Stimulated activated CD8-positive, alpha-beta memory T cell treated with anti-CD3 and anti-CD28 coated beads, Interleukin-12 subunit alpha, Interleukin-12 subunit beta, amount 100 ng/mL, for 24 hours (primary cell): ENCODE results near the gene LMBR1.
"Not testable (repeated sequence)": the region's sequence is repeated elsewhere in the genome, so short reads cannot be mapped to it uniquely, and the experiment has no call there.

Source experiments
- DNase-seq: peaks from one replicate; pipeline ENCODE4 v3.0.0-alpha.2; 2020; ENCODE audit errors: extremely low read depth

LMBR1 gene

GRCh38 chr7:156845379-156846101 is 47.4 kb downstream of the LMBR1 start:
- no peak for DNase-seq

DNA sequence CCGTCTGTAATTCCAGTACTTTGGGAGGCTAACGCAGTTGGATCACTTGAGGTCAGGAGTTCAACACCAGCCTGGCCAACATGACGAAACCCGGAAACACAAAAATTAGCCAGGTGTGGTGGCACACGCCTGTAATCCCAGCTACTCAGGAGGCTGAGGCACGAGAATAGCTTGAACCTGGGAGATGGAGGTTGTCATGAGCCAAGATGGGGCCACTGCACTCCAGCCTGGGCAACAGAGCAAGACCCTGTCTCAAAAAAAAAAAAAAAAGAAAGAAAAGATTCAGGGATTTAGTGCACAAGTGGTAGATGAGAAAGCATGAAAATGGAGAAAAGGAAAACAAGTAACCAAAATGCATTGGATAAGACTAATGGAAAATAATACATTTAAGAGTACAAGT is 49.4 kb downstream of the LMBR1 start:
- not testable (repeated sequence) for DNase-seq

DNA sequence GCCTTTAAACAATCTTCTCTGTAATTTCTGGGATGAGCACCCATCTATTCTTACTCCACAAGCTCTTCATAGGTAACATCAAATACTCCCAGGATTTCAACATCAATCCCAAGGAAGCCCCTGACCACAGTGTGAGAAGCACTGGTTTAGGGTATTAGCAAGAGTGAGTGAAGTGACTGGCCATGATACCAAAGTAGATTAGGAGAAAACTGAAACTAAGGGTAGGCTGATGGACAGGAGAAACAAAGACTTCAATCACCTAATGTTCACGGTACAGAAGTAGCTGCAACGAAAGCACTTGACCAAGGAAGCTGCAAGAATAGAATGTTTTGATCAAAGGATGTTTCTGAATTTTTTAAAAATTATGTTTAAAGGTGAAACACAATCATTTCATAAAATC is 49.8 kb downstream of the LMBR1 start:
- no peak for DNase-seq

DNA sequence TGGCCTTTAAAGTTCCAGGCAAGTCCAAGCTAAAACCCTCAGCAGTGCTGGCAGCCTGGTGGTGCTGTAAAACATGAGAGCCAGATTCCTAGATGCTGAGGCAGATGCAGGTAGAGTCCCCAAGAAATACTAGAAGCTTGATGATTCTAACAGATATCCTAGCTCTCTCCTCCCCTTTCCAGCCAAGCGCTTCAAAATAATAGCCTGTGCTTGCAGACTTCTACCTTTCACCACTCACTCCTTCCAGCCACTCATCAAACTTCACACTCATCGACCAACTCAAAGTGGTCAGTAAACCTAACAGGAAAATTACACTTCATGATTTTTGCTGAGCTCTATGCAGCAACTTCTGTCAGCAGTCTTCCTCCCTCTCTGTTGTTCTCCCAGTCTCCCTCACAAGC is 50.2 kb downstream of the LMBR1 start:
- no peak for DNase-seq

GRCh38 chr7:156842317-156842716 is 50.7 kb downstream of the LMBR1 start:
- no peak for DNase-seq

DNA sequence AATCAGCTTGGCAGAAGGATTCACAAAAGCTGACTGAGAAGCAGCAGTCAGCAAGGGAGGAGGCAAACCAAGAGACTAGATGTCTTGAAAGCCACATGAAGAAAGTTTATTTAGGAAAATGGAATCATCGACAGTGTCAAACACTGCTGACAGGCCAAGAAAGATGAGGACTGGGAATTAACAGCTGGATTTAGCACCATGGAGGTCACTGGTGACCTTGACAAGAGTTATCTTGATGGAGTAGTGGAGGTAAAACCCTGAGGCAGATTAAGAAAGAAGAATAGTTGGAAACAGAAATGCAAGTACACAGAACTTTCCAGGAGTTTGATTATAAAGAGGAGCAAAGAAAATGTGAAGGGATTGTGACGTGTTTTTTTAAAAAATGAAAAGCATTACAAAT is 51.5 kb downstream of the LMBR1 start:
- no peak for DNase-seq

DNA sequence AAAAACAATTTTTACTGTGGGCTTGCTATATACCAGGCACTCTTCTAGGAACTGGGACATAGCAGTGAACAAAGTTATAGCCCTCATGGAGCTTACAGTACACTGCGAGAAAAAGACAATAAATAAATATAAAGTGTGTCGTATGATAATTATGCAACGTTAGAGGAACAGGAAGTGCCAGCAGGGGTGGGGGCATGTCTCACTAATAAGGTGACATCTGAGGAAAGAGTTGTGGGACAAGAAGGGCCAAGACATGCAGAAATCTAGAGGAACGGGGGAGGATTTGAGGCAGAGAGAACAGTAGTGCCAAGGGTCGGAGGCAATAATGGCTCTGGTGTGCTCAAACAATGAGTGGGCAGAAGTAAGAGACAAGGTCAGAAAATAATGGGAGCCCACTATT is 52.8 kb downstream of the LMBR1 start:
- DNase-seq = no peak

GRCh38 chr7:156836443-156836842 is 56.5 kb downstream of the LMBR1 start:
- DNase-seq = no peak

- no peak for DNase-seq
Observed at GRCh38 chr7:156834462-156834861, 58.5 kb downstream of the LMBR1 start.

DNA sequence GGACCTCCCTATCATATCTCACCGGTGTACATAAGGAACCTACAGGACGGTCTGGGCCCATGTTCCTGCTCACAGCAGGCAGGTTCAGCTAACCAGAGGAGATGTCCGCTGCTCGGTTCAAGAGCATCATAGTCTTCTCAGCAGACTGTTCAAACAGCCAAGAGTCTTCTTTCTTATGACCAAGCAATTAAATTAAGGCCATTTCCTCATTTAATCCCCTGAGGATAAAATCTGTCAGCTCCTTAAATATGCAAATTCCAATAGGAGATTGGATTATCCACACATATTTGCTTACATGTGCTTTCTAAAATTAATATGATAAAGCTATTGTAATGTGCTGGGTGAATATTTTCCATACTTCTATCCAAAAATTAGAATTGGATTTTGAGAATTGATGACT is 59.7 kb downstream of the LMBR1 start:
- DNase-seq = no peak

DNA sequence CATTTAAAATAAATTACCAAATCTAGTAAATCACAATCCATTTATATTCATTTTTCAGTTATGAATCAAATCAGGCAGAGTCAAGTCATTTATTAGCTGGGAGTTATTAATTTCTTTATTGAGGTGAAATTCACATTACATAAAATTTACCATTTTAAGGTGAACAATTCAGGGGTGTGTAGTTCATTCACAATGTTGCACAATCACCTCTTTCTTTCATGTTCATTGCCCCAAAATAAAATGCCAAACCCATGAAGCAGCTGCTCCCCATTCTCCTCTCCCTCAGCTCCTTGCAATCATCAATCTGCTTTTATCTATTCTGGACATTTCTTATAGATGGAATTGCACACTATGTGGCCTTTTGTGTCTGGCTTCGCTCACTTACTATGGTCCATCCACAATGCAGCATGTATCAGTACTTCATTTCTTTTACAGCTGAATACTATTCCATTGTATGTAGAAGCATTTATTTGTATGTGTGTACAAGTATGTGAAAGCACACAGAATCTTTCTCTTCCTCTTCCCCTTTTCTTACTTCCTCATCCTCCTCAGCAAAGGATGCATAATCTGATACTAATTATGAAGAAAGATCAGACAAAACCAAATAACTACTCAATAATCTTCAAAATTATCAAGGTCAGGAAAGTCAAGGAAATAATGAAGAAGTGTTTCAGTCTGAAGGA is 60.6 kb downstream of the LMBR1 start:
- no peak for DNase-seq

- no peak for DNase-seq
Observed at GRCh38 chr7:156829669-156830336, 63.2 kb downstream of the LMBR1 start.

- DNase-seq = no peak
Observed at GRCh38 chr7:156827587-156828203, 65.3 kb downstream of the LMBR1 start.

GRCh38 chr7:156823435-156823834 is 69.5 kb downstream of the LMBR1 start:
- DNase-seq = no peak

DNA sequence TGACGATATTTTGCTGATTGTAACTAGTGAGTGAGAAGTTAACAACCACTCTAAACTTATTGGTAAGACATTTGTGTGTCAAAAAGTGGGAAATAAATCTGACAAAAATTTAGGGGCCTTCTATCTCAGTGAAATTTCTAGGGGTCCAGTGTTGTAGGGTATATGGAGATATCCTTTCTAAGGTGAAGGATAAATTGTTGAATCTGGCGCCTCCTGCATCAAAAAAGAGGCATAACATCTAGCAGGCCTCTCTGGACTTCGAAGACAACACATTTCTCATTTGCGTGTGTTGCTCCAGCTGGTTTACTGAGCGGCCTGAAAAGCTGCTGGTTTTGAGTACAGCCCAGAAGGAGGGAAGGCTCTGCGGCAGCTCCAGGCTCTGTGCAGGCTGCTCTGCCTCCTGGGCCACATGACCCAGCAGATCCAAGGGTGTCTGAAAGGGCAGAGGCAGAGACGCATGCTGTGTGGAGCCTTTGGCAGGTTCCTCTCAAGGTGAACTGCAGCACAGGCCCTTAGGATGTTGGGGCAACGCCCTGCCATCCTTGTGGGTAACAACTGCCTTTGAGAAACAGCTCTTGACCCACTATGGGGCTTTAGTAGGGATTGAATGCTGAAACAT is 72.4 kb downstream of the LMBR1 start:
- DNase-seq = no peak

- DNase-seq = no peak
Observed at GRCh38 chr7:156819733-156820295, 73.2 kb downstream of the LMBR1 start.

GRCh38 chr7:156818133-156818532 is 74.8 kb downstream of the LMBR1 start:
- no peak for DNase-seq

- no peak for DNase-seq
Observed at GRCh38 chr7:156816943-156817572, 75.9 kb downstream of the LMBR1 start.

GRCh38 chr7:156811706-156812105 is 81.3 kb downstream of the LMBR1 start:
- DNase-seq = no peak

- not testable (repeated sequence) for DNase-seq
Observed at GRCh38 chr7:156803656-156804055, 89.3 kb downstream of the LMBR1 start.

GRCh38 chr7:156802214-156802613 is 90.8 kb downstream of the LMBR1 start:
- no peak for DNase-seq
